Naive B cell (primary cell): ENCODE data around the gene RPTOR. TPM values are rescaled to one million over a fixed set of nuclear protein-coding genes. Genes with fewer than 3 reads are reported as not detected.

ENCODE experiments used
- ATAC-seq, 2 donors: fragments of 150-1000 bp; cut with Tn5 transposase; 2 replicates each; pipeline ENCODE4 v1.10.0; 2021; ENCODE audit warnings: low read depth in 2 of 2, mild to moderate bottlenecking in 2 of 2, moderate library complexity in 2 of 2
- DNase-seq: peaks from one replicate; pipeline ENCODE4 v3.0.0; 2022
- H3K27ac Mint-ChIP-seq, 6 donors: one replicate each; pipeline ENCODE4 v1.8.0; 2020 to 2022; ENCODE audit warnings: mild to moderate bottlenecking in 6 of 6, mixed read lengths in 6 of 6, moderate library complexity in 5 of 6, inconsistent platforms in 2 of 6
- H3K27me3 Mint-ChIP-seq, 3 donors: one replicate each; pipeline ENCODE4 v1.8.0; 2021 to 2022; ENCODE audit warnings: mixed read lengths in 3 of 3, mild to moderate bottlenecking in 1 of 3
- H3K36me3 Mint-ChIP-seq, 2 donors: one replicate each; pipeline ENCODE4 v1.8.0; 2020 to 2022; ENCODE audit warnings: mixed read lengths in 2 of 2, inconsistent platforms in 1 of 2, mild to moderate bottlenecking in 1 of 2
- H3K4me1 Mint-ChIP-seq, 3 donors: one replicate each; pipeline ENCODE4 v1.8.0; 2020 to 2022; ENCODE audit warnings: mixed read lengths in 3 of 3, inconsistent platforms in 1 of 3, mild to moderate bottlenecking in 1 of 3, moderate library complexity in 1 of 3
- H3K4me3 Mint-ChIP-seq, 8 donors: one replicate each; pipeline ENCODE4 v1.8.0; 2020 to 2022; ENCODE audit warnings: mild to moderate bottlenecking in 8 of 8, mixed read lengths in 8 of 8, moderate library complexity in 8 of 8, inconsistent platforms in 2 of 8
- H3K9me3 Mint-ChIP-seq, 7 donors: one replicate each; pipeline ENCODE4 v1.8.0; 2020 to 2022; ENCODE audit warnings: mixed read lengths in 7 of 7, mild to moderate bottlenecking in 5 of 7, inconsistent platforms in 2 of 7, moderate library complexity in 1 of 7
- polyA plus RNA-seq, 6 donors: library from polyadenylated mRNA; unstranded; fragments of 300-500 nt; fragmentation: Illumina TruSeq; gene quantifications; one replicate each; pipeline ENCODE4 v1.2.3, GENCODE V29; 2021; ENCODE audit warnings: low read depth in 6 of 6

Gene RPTOR
- polyA plus RNA-seq, 6 donors from 2014 or later, result 5.5 to 13.9 (median 9.0) TPM

DNA sequence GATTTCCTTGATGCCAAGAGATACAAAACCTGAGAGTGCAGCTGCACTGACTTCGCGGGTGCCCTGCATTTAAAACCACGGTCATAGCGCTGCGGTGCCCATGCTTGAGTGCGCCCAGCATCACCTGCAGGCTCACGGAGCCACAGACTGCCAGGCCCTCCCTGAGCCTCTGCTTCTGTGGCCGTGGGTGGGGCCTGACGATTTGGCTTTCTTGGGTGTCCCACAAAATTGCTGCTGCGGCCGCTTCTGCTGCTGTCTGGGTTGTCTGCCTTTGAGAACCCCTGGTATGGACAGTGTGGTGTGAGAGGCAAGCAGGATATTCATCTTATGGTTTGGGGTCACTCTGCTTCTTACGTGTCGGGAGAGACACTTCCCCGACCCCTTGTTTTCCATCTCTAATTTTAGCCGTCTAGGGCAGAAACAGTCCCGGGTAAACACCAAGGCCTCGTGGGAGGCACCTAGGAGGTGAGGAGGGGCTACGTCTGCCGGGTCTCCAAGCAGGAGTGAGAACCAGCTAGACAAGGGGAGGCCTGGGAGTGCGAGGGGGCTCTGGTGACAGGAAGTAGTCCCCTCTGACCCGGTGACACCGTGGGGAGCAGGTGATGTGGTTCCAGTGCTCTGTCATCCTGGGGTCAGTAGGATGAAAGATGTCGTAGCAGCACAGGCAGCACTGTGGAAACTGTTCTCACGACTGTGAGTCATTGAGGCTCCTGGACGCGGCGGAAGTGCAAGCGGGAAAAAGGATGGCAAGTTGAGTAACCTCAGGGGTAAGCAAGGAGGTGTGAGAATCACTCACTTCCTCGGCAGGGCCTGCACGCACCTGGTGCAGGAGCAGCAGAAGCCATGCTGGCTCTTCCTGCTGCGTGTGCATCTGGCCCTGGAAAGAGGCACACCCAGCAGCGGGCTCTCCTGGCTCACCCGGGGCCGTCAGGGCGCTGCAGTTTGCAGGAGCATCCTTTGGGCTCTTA lies 176.3 kb downstream of the RPTOR start:
- Mint-ChIP-seq H3K9me3 (peaks cover 0 to 1% (median 0%) of the 10 kb centered on the region in 7 donors), H3K4me3 (peak overlapping the region in 1 of 8 donors; percentile 49), H3K4me1 (peaks cover 34 to 43% (median 42%) of the 10 kb centered on the region in 3 donors), H3K27ac (no peak overlapping the region), H3K36me3 (no peaks in the 10 kb centered on the region), H3K27me3 (no peaks in the 10 kb centered on the region)
- no peak for ATAC-seq
- DNase-seq, result no peak

DNA sequence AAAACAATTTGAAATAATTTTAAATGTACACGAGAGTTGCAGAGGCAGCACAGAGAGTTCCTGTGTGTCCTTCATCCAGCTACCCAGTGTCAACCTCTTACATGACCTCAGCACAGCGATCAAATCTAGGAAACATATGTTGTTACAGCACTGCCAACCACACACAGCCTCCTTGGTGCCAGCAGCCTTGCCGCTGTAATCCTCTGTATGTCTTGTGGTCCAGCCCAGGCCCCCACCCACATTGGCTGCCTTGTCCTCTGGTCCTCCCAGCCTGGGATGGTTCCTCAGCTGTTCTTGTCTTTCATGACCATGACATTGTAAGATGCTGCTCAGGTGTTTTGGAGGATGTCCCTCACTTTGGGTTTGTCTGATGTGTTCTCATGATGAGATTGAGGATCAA lies 178.0 kb downstream of the RPTOR start:
- Mint-ChIP-seq H3K27me3 (no peaks in the 10 kb centered on the region), H3K27ac (peak overlapping the region in 1 of 6 donors; percentile 61), H3K4me3 (no peak overlapping the region), H3K4me1 (peaks cover 45 to 50% (median 46%) of the 10 kb centered on the region in 3 donors), H3K36me3 (peaks cover 0 to 6% of the 10 kb centered on the region in 2 donors), H3K9me3 (peaks cover 0 to 1% (median 0%) of the 10 kb centered on the region in 7 donors)
- DNase-seq, result no peak
- ATAC-seq, result no peak

DNA sequence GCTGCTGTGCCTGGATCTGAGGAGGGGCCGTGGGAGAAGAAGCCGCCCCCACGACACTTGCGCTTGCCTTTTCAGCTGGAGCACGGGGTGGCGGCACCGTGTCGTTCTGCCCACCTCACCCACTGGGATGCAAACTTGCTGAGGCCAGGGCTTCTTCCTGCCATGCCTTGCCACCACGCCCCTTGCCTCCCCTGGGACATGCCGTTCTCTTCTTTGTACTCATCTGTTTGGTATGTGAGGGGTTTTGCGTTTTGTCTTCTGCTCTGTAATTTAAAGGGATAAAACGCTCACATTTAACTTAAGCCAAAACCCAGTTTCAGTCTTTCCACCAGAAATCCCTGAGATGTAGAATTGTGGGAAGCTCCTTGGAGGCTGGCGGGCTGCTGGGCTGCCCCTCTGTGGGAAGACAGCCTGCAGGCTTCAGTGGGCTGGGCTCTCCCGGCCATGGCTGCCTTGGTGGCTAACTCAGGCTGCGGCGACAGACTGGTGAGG lies 180.2 kb downstream of the RPTOR start:
- DNase-seq (no peak), ATAC-seq (no peak)
- H3K36me3 Mint-ChIP-seq, result peaks cover 0 to 11% of the 10 kb centered on the region in 2 donors
- H3K4me1 Mint-ChIP-seq, result peaks cover 31 to 45% (median 45%) of the 10 kb centered on the region in 3 donors
- H3K4me3 Mint-ChIP-seq, result peak overlapping the region in 5 of 8 donors; percentile 3 to 45 (median 14)
- no peaks in the 10 kb centered on the region for H3K27me3 Mint-ChIP-seq
- H3K27ac Mint-ChIP-seq, result peak overlapping the region in 2 of 6 donors; percentile 48 to 92
- H3K9me3 Mint-ChIP-seq, result peaks cover 0 to 1% (median 0%) of the 10 kb centered on the region in 7 donors

DNA sequence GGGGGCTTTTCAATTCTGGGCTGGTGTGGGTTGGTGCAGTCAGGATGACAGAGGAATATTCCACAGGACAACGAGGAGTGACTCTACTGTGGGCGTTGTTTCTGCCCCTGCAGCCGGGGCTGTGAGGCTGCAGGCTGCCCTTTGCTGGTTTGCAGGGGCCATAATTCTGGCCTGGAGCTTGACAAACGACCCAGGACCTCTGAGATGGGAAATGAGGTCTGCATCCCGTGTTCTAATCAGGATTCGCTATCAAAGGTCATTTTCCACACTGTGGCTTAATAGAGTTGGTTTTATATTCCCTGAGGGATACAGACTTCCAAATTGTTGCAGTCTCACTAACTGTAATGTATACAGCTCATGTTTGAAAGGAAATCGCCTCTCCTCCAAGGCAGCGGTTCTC lies 180.9 kb downstream of the RPTOR start:
- no peak for ATAC-seq
- peaks cover 31 to 45% (median 42%) of the 10 kb centered on the region in 3 donors for H3K4me1 Mint-ChIP-seq
- DNase-seq, result no peak

DNA sequence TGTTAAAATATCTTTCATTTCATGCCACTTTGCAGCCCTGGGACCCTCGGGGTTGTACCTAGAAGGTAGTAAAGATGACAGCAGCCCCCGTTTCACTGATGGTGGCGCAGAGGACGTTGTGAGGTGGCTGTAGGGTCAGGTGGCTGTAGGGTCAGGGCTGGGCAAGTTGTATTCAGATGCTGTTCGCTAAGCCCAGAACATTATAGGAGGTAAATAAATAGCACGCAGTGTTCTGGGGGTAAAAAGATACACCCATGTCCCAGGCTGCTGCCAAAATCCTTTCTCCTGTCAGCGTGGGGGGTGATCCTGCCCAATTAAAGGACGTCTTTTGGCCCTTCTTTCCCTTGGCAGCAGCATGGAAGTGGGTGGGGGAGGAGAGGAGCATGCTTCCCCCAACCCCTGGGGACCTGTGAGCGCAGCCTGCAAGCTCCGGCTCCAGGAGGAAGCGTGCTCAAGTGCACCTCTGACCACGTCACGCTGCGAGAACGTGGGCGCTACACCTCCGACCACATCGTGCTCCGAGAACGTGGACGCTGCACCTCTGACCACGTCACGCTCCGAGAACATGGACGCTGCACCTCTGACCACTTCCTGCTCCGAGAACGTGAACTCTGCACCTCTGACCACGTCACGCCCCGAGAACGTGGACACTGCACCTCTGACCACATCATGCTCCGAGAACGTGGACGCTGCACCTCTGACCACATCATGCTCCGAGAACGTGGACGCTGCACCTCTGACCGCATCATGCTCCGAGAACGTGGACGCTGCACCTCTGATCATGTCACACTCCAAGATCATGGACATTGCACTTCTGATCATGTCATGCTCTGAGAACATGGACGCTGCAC lies 182.1 kb downstream of the RPTOR start:
- Mint-ChIP-seq H3K36me3 (peaks cover 0 to 11% of the 10 kb centered on the region in 2 donors), H3K27ac (peak overlapping the region in 4 of 6 donors; percentile 5 to 70 (median 24)), H3K4me1 (peaks cover 31 to 41% (median 41%) of the 10 kb centered on the region in 3 donors), H3K4me3 (peak overlapping the region in 6 of 8 donors; percentile 29 to 82 (median 58)), H3K27me3 (no peaks in the 10 kb centered on the region), H3K9me3 (peaks cover 0 to 1% (median 0%) of the 10 kb centered on the region in 7 donors)
- ATAC-seq (no peak), DNase-seq (no peak)

More for the DNA sequence above, 180.9 kb downstream of the RPTOR start:
- H3K4me3 Mint-ChIP-seq, result peak overlapping the region in 3 of 8 donors; percentile 3 to 22 (median 15)
- H3K9me3 Mint-ChIP-seq, result peaks cover 0 to 1% (median 0%) of the 10 kb centered on the region in 7 donors
- H3K36me3 Mint-ChIP-seq, result peaks cover 0 to 11% of the 10 kb centered on the region in 2 donors
- H3K27me3 Mint-ChIP-seq, result no peaks in the 10 kb centered on the region
- H3K27ac Mint-ChIP-seq, result peak overlapping the region in 3 of 6 donors; percentile 3 to 92 (median 14)

DNA sequence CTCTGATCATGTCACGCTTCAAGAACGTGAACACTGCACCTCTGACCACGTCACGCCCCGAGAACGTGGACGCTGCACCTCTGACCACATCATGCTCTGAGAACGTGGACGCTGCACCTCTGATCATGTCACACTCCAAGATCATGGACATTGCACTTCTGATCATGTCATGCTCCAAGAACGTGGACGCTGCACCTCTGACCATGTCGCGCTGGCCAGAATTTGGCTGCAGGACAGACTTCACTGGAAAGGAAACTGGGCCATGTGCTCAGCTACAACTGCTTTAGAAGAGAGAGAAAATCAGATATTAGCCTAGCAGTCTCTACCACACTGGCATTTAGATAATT lies 182.7 kb downstream of the RPTOR start:
- no peaks in the 10 kb centered on the region for H3K27me3 Mint-ChIP-seq
- peaks cover 0 to 11% of the 10 kb centered on the region in 2 donors for H3K36me3 Mint-ChIP-seq
- ATAC-seq (no peak), DNase-seq (no peak)
- peak overlapping the region in 2 of 6 donors; percentile 38 to 70 for H3K27ac Mint-ChIP-seq
- H3K9me3 Mint-ChIP-seq, result peaks cover 0 to 1% (median 0%) of the 10 kb centered on the region in 7 donors
- peak overlapping the region in 6 of 8 donors; percentile 29 to 82 (median 58) for H3K4me3 Mint-ChIP-seq
- peaks cover 31 to 41% (median 39%) of the 10 kb centered on the region in 3 donors for H3K4me1 Mint-ChIP-seq

DNA sequence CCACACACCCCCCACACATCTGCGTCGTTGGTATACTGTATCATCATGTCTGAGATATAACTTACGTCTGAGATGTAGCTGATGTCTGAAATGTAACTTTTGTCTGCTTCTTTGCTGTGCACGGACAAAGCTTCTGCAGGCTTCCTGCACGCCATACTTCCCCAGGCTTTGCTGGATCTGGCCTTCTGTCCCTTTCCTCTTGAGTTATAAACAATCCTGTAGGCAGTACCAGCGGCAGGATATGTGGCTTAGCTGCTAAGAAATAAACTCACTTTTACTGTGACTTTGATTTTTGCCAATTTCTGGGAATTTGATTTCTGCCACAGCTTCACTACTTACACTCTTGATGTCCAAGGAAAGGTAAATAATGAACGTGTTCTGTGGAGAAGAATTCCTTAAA lies 184.4 kb downstream of the RPTOR start:
- H3K4me1 Mint-ChIP-seq, result peaks cover 32 to 42% (median 39%) of the 10 kb centered on the region in 3 donors

DNA sequence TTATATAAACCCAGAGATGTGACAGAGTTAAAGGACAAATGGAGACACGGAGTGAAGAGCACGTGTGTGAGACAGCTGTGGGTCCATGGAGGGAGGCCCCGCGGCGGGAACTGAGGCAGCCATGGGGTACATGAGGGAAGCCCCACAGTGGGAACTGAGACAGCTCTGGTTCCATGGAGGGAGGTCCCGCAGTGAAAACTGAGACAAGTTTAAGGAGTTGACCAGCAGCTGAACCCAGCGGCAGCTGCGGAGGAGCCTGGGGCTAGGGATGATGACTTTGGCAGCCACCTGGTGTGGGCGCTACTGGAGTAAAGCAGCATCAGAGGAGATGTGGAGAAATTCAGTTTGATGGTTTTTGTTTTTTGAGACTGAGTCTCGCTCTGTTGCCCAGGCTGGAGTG lies 185.1 kb downstream of the RPTOR start:
- H3K36me3 Mint-ChIP-seq, result peaks cover 9 to 11% of the 10 kb centered on the region in 2 donors
- peaks cover 0 to 1% (median 0%) of the 10 kb centered on the region in 7 donors for H3K9me3 Mint-ChIP-seq
- no peaks in the 10 kb centered on the region for H3K27me3 Mint-ChIP-seq
- H3K4me1 Mint-ChIP-seq, result peaks cover 32 to 44% (median 41%) of the 10 kb centered on the region in 3 donors
- DNase-seq (no peak), ATAC-seq (no peak)
- H3K27ac Mint-ChIP-seq, result no peak overlapping the region
- H3K4me3 Mint-ChIP-seq, result no peak overlapping the region

More for the DNA sequence above, 184.4 kb downstream of the RPTOR start:
- no peak for DNase-seq
- ATAC-seq, result no peak
- peaks cover 0 to 1% (median 0%) of the 10 kb centered on the region in 7 donors for H3K9me3 Mint-ChIP-seq
- H3K27me3 Mint-ChIP-seq, result no peaks in the 10 kb centered on the region
- H3K27ac Mint-ChIP-seq, result no peak overlapping the region
- peaks cover 3 to 11% of the 10 kb centered on the region in 2 donors for H3K36me3 Mint-ChIP-seq
- H3K4me3 Mint-ChIP-seq, result no peak overlapping the region

DNA sequence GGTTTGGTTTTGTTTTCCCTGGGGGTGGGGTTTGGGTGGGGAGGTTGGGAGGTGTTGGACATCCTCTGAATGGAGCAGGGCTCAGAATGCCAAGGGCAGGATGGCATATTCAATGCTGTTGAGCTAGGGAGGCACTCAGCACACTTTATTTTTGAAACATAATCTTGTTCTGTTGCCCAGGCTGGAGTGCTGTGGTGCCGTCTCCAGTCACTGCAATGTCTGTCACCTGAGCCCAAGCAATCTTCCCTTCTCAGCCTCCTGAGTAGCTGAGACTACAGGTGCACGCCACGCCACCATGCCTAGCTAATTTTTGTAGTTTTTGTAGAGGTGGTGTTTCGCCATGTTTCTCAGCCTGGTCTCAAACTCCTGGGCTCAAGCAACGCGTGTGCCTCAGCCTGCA lies 186.1 kb downstream of the RPTOR start:
- Mint-ChIP-seq H3K27ac (no peak overlapping the region), H3K27me3 (no peaks in the 10 kb centered on the region), H3K4me1 (peaks cover 32 to 44% (median 42%) of the 10 kb centered on the region in 3 donors), H3K4me3 (no peak overlapping the region), H3K36me3 (peaks cover 9 to 11% of the 10 kb centered on the region in 2 donors), H3K9me3 (no peaks in the 10 kb centered on the region)
- DNase-seq (no peak), ATAC-seq (no peak)

DNA sequence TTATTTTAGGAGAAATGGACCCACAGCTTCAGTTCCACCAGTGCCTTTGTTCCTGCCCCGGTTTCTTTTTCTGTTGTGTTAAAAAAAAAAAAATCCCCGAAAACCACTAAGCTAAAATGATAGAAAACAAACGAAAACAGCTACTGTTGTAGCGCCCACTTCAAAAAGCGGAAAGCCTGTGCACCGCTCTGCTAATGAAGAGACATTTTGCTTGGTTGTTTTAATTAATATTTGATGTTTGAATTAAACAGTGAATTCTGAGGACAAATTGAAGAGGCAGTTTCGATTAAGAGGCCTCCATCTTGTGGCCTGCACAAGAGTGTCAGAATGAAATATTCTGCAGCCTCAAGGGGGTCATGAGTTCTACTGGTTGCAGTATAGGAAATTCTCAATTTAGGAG lies 186.7 kb downstream of the RPTOR start:
- no peak overlapping the region for H3K4me3 Mint-ChIP-seq
- DNase-seq (no peak), ATAC-seq (no peak)
- H3K27ac Mint-ChIP-seq, result no peak overlapping the region
- peaks cover 9 to 11% of the 10 kb centered on the region in 2 donors for H3K36me3 Mint-ChIP-seq
- no peaks in the 10 kb centered on the region for H3K27me3 Mint-ChIP-seq
- no peaks in the 10 kb centered on the region for H3K9me3 Mint-ChIP-seq
- peaks cover 30 to 44% (median 41%) of the 10 kb centered on the region in 3 donors for H3K4me1 Mint-ChIP-seq

DNA sequence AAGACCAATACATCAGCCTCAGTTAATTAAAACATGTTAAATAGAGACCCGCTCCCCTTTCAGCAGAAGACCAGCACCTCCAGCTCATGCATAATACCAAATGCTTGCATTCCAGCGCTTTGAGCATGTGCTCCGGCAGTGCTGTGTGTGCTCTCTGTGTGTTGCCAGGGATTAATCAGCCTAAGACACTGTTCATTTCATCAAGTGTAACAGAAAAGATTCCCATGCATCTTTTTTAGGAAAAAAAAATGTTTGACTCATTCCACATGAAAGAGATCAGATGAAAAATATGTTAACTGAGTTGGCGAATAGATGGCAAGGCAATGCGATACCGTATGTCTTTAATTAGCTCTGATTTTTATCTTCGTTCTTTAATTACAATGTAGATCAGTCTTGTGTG lies 187.6 kb downstream of the RPTOR start:
- Mint-ChIP-seq H3K36me3 (peaks cover 7 to 9% of the 10 kb centered on the region in 2 donors), H3K4me3 (no peak overlapping the region), H3K27ac (peak overlapping the region in 1 of 6 donors; percentile 20), H3K9me3 (no peaks in the 10 kb centered on the region), H3K4me1 (peaks cover 30 to 44% (median 39%) of the 10 kb centered on the region in 3 donors), H3K27me3 (no peaks in the 10 kb centered on the region)
- ATAC-seq, result no peak
- DNase-seq, result no peak

DNA sequence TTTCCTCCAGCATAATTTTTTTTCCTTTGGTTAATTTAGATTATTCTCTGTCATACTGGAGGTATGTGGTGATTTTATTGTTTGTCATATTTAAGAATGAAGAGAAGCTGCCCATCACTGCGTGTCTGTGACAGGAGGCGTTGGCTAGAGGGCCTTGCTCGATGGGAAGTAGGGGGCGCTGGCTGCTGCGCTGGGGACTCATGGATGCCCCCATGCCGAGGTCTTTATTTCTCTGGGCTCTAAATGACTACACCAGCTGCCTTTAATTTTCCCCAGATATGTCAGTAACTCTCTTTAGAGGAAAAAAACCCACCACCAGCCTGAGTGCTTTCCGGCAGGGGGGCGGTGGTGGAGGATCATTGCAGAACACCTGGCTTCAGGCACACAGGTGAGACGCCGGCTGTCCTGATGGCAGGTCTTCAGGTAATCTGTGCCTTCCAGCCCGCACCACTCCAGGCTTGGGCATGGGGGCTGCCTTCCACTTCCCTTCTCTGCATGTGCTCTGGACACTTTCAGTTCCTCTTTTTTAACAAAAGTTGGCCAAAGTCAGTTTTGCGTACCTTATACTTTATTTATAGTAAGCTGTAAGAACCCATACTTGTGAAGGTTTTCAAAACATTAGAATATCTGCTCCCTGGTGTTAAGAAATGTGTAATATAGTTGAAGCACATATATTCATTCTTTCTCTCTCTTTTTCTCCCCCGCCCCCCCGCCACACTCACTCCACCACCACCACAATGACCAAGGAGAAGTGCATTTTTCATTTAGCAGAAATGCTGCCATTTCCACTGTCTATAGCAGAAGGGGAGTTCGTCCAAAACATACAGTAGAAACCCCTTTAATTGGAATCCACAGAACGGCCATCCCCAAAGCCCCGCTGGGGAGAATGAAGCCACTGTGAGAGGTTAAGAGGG lies 192.7 kb downstream of the RPTOR start:
- ATAC-seq, result peak; percentile 93 to 94
- Mint-ChIP-seq H3K4me3 (peak overlapping the region; percentile 33 to 89 (median 78)), H3K9me3 (no peaks in the 10 kb centered on the region), H3K36me3 (peaks cover 7 to 16% of the 10 kb centered on the region in 2 donors), H3K4me1 (peaks cover 64 to 81% (median 70%) of the 10 kb centered on the region in 3 donors), H3K27me3 (no peaks in the 10 kb centered on the region), H3K27ac (peak overlapping the region; percentile 67 to 97 (median 95))
- DNase-seq, result peak; percentile 81
